Hepatocyte (in vitro differentiated cells): ENCODE data around the gene DISP1.

Experiments
- CTCF ChIP-seq: fragments of 200-600 bp; sonication (generic); IDR thresholded peaks from 2 replicates; pipeline ENCODE4 v1.5.1; 2016; ENCODE audit warnings: antibody characterized with exemption, mild to moderate bottlenecking; ENCODE audit not compliant: poor library complexity
- EZH2 ChIP-seq: fragments of 200-600 bp; sonication (generic); IDR thresholded peaks from 2 replicates; pipeline ENCODE4 v1.6.1; 2016; ENCODE audit warnings: antibody characterized with exemption, mild to moderate bottlenecking, borderline replicate concordance

GRCh38 chr1:222794656-222795474, 20.0 kb upstream of the DISP1 start:
- TF ChIP-seq CTCF (peak; percentile 18), EZH2 (no peak)
